ENCODE results near the gene DENND4A.
"Not testable (repeated sequence)": the region's sequence is repeated elsewhere in the genome, so short reads cannot be mapped to it uniquely, and the experiment has no call there.

The DENND4A gene

GRCh38 chr15:65818927-65819562 is 27.0 kb upstream of the DENND4A start:
- peak; percentile 85 for DNase-seq

DNA sequence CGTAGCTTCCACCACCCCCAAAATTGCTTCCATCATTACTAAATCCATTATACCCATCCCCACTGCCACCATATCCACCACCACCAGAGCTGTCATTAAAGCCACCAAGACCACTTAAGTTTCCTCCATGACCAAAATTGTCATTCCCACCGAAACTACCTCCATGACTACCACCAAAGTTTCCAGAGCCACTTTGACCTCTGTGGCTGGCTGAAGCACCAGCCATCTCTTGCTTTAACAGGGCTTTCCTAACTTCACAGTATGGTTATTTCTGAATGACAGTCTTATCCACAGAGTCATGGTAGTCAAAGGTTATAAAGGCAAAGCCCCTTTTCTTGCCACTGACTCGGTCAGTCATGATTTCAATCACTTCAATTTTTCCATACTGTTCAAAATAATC is 24.3 kb upstream of the DENND4A start:
- peak; percentile 41 for DNase-seq

DNA sequence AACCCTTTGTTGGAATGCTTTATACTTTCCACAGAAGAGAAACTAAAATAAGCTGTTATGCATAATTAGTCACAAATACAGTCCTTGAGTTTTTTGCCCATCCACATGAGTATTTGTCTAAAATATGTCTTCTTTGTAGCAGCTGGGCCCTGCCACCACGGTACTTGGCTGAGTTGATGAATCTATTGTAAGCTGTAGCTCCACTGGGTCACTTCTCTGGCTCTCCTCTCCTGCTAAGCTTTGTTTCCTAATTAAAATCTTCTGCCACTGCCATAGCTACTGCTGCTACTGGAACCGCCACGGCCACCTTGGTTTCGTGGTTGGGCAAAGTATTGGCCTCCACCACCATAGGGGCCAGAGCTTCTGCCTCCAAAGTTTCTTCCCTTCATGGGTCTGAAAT is 23.9 kb upstream of the DENND4A start:
- not testable (repeated sequence) for DNase-seq

DNA sequence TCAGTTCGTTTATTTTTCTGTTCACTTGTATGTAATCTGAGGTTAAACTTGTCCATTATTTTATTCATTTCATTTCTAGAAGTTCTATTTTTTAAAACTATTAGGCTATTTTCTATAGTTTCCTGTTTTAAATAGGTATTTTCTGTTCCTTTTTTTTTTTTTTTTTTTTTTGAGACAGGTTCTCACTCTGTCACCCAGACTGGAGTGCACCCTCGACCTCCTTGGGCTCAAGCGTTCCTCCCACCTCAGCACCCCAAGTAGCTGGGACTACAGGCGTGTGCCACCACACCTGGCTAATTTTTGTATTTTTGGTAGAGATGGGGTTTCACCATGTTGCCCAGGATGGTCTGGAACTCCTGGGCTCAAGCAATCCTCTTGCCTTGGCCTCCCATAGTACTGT is 22.2 kb upstream of the DENND4A start:
- DNase-seq: not testable (repeated sequence)

GRCh38 chr15:65812916-65813315 is 20.8 kb upstream of the DENND4A start:
- DNase-seq: no peak

DNA sequence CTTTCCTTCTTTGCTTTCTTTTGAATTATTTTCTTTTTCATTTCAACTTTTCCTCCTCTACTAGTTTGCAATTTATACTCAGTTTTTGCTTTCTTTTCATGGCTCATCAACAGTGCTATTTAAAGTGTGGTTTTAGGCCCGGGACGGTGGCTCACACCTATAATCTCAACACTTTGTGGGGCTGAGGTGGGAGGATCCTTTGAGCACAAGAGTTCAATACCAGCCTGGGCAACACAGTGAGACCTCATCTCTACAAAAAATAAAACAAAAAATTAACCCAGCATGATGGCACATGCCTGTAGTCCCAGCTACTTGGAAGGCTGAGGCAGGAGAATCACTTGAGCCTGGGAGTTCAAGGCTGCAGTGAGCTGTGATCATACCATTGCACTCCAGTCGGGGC is 20.4 kb upstream of the DENND4A start:
- no peak for DNase-seq

GRCh38 chr15:65811835-65812234 is 19.7 kb upstream of the DENND4A start:
- DNase-seq: no peak

DNA sequence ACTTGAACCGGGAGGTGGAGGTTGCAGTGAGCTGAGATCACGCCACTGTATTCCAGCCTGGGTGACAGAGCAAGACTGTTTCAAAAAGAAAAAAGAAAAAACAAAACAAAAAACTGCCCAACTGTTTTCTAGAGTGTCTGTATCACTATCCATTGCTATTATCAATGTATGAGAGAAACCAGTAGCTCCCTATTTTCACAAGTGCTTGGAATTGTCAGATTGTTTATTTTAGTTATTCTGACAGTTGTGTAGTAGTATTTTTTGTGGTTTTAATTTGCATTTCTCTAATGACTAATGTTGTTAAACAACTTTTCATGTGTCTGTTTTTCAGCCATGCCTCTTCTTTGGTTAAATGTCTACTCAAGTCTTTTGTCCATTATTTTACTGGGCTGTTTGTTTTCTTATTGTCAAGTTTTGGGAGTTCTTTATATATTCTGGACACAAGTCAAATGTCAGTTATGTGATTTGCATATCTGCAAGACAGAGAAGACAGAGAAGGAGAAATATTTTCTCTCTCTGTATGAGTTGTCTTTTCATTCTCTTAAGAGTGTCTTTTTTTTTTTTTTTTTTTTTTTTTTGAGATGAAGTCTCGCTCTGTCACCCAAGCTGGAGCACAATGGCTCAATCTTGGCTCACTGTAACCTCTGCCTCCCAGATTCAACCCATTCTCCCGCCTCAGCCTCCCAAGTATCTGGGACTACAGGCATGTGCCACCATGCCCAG is 19.1 kb upstream of the DENND4A start:
- DNase-seq: not testable (repeated sequence)

DNA sequence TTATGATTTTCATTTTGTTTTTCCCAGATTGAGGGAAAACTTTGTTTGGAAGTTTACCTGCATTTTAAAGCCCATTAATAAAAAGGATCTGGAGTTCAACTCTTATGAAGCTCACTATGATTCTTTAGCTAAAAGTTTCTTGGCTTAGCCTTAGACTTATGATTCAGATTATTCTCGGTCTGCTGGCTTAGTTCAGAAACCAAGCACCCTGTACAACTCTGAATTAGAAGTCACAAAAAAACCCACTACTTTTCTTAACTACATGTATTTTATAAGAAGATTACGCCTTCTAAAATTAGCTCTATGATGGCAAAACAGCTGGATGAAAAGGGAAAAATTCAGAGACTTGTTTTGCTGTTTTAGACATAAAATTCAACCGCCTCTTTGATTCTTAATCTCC is 14.3 kb upstream of the DENND4A start:
- no peak for DNase-seq

- peak; percentile 56 for DNase-seq
Measured at GRCh38 chr15:65805019-65805745, 13.1 kb upstream of the DENND4A start.

GRCh38 chr15:65804252-65804931 is 12.3 kb upstream of the DENND4A start:
- DNase-seq: no peak

GRCh38 chr15:65801229-65801805 is 9.2 kb upstream of the DENND4A start:
- no peak for DNase-seq

DNA sequence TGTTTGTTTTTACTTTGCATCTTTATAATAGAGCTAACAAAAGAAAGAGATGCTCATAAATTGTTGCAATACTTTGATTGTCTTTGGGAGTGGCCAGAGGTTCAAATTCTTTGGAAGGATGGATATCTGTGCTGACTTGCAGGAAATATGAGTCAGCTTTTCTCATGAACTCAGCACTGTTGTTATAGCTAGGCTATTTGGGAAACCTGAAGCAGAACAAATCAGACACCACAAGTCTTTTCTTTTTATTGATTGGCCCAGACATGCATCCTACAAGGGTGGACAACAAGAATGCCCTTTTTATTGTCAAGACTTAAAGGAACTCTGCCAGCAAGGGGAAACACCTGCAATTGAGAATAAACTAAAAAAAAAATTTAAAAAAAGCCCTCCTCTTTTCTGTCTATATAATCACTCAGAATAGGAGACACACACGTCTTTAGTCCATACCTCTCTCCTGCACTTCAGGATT is 4.6 kb upstream of the DENND4A start:
- DNase-seq: peak; percentile 51

- no peak for DNase-seq
Measured at GRCh38 chr15:65795663-65796216, 3.6 kb upstream of the DENND4A start.

GRCh38 chr15:65793818-65794104 is 1.7 kb upstream of the DENND4A start:
- DNase-seq: no peak

DNA sequence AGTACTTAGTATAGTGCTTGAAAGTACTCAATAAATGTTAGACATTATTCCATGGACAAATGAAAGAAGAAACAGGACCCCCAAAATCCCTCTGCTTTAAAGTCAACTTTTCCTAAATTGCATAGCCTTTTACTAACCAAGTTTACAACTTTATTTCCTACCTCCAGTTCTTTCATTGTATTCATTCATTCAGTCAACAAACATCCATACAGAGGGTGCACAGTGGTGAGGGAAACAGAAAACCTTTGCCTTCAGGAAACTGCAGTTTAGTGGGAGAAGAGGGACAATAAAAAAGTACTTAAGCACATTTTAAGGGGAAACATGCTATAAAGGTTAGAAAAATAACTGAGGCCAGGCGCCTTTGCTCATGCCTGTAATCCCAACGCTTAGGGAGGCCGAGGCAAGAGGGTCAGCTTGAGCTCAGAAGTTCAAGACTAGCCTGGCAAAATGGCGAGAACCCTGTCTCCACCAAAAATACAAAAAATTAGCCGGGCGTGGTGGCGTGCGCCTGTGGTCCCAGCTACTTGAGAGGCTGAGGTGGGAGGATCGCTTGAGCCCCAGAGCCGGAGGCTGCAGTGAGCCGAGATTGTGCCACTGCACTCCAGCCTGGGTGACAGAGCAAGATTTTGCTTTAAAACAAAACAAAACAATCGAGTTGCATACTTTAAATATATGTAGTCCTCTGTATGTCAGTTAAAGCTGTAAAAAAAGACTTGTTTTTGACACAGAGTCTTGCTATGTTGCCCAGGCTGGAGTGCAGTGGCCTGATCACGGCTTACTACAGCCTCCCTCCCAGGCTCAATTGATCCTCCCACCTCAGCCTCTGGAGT is 1.1 kb upstream of the DENND4A start:
- no peak for DNase-seq

DNA sequence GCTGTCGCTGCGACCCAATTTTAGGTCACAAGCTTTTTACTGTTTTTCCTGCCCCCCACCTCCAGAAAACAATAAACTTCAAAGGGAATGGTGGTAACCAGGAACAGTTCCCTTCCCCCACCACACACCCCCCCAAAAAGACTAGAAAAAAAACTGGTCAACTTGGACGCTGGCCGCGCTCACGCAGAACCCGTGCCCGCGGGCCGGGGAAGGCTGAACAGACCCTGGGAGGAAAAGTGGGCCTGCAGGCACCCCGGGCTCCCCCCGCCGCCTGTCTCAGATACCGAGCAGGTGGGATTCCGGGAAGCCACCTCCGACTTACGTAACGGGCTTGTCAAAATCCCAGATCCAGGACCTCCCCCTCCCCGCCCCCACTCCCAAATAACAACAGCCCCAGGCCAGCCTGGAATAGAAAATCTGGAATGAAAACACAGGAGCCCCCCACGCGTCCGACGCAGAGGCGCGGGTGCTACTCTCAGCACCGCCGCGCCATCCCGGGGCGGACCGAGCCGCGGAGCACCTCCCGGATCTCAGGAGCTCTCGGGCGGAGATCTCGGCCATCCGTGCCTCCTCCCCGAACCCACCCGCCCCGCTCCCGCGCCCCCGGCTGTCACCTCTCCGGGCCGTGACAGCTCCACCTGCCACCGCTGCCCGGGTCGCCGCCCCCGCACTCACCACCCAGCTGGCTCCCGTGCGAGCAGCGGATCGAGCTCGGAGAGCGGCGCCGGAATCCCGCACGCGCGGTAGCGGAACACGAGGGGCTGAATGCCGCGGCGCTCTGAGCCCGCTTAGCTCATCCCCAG is 557 bp downstream of the DENND4A start:
- DNase-seq: peak; percentile 48

GRCh38 chr15:65790694-65791334 is 1.3 kb downstream of the DENND4A start:
- peak; percentile 35 for DNase-seq

- DNase-seq: peak; percentile 20
Measured at GRCh38 chr15:65789759-65790425, 2.2 kb downstream of the DENND4A start.

DNA sequence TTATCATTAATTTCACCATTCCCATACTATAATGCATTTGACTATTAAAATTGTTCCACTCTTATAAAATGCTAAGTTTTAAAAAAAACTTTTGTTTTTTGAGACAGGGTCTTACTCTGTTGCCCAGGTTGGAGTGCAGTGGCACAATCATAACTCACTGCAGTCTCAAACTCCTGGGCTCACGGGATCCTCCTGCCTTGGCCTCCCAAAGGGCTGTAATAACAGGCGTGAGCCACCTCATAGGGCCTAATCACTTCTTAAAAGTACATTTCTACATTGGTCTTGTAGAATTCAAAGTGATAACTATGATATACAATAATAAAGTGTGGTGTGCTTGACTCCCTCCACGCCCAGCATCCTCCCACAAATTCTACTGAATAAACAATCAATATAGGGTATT is 3.0 kb downstream of the DENND4A start:
- no peak for DNase-seq

Measured in activated CD4-positive, alpha-beta T cell treated with anti-CD3 and anti-CD28 coated beads, Interleukin-2, Interleukin-6, amounts not matched to agents 100 ng/mL and 50 ng/mL, durations not matched to agents 16 hours and 8 hours (primary cell).